ENCODE data around the gene CABP2.

CABP2 gene

GRCh38 chr11:67483831-67484665 is 39.2 kb downstream of the CABP2 start:
- Histone ChIP-seq H3K9me3 (ENCODE audit: control insufficient read depth, low read length) (no peaks in the 10 kb centered on the region), H3K4me3 (ENCODE audit: insufficient read depth in 1 of 2, low read depth in 1 of 2, low read length in 2 of 2) (peak overlapping the region in 1 of 2 experiments; percentile 82), H2BK15ac (ENCODE audit: low read depth, poor library complexity, severe bottlenecking) (no peak overlapping the region), H4K91ac (ENCODE audit: low read length) (no peak overlapping the region), H3K27me3 (ENCODE audit: control insufficient read depth in 1 of 2, insufficient read depth in 1 of 2, low read length in 2 of 2) (no peaks in the 10 kb centered on the region), H3K23ac (ENCODE audit: low read length in 2 of 2) (peak overlapping the region in 1 of 2 experiments; percentile 23), H3K4ac (ENCODE audit: low read depth in 1 of 2, low read length in 2 of 2) (no peak overlapping the region), H3K9ac (ENCODE audit: low read length) (no peak overlapping the region), H3K4me2 (ENCODE audit: low read length, poor library complexity, severe bottlenecking) (peak overlapping the region; percentile 66), H3K36me3 (ENCODE audit: control insufficient read depth in 1 of 2, insufficient read depth in 2 of 2, low read depth in 1 of 2, low read length in 2 of 2) (peaks cover 15 to 22% of the 10 kb centered on the region in 2 experiments), H3K4me1 (ENCODE audit: control insufficient read depth, insufficient read depth, low read depth, low read length) (peaks cover 19% of the 10 kb centered on the region), H3K18ac (ENCODE audit: low read depth in 1 of 2, low read length in 2 of 2) (no peak overlapping the region), H3K14ac (ENCODE audit: low read length in 2 of 2) (no peak overlapping the region), H3K79me1 (replicated peaks; ENCODE audit: low read length, poor library complexity, severe bottlenecking) (peaks cover 23% of the 10 kb centered on the region), H4K8ac (ENCODE audit: low read length) (no peak overlapping the region), H2AFZ (ENCODE audit: low read depth, low read length) (no peak overlapping the region), H2AK5ac (ENCODE audit: low read length, severe bottlenecking) (no peak overlapping the region), H2BK120ac (ENCODE audit: low read depth, low read length) (no peak overlapping the region), H2BK5ac (ENCODE audit: low read depth, low read length, poor library complexity, severe bottlenecking) (no peak overlapping the region), H2BK12ac (ENCODE audit: low read length in 2 of 2) (no peak overlapping the region), H3K27ac (ENCODE audit: low read length, poor library complexity, severe bottlenecking) (no peak overlapping the region)
- WGBS, result 93% methylated on average over 16 of the region's 16 CpGs
- DNase-seq, result no peak

- peak within 1 kb of the TSS in 1 of 2 experiments; percentile 83 for H2BK12ac ChIP-seq (ENCODE audit: low read length in 2 of 2)
- H3K27me3 ChIP-seq (ENCODE audit: control insufficient read depth in 1 of 2, insufficient read depth in 1 of 2, low read length in 2 of 2), result no peaks in the 10 kb centered on the region
- H3K9me3 ChIP-seq (ENCODE audit: control insufficient read depth, low read length), result no peaks in the 10 kb centered on the region
- no peak within 1 kb of the TSS for H2BK120ac ChIP-seq (ENCODE audit: low read depth, low read length)
- WGBS, result 18% methylated on average over 55 of the region's 60 CpGs
- peak; percentile 98 for DNase-seq
- H3K9ac ChIP-seq (ENCODE audit: low read length), result peak within 1 kb of the TSS; percentile 89
- peak within 1 kb of the TSS; percentile 68 to 97 for H3K18ac ChIP-seq (ENCODE audit: low read depth in 1 of 2, low read length in 2 of 2)
- H3K4me1 ChIP-seq (ENCODE audit: control insufficient read depth, insufficient read depth, low read depth, low read length), result peaks cover 19% of the 10 kb centered on the region
- H3K79me1 ChIP-seq (replicated peaks; ENCODE audit: low read length, poor library complexity, severe bottlenecking), result peaks cover 22% of the 10 kb centered on the region
- H3K14ac ChIP-seq (ENCODE audit: low read length in 2 of 2), result peak within 1 kb of the TSS in 1 of 2 experiments; percentile 98
- H2AFZ ChIP-seq (ENCODE audit: low read depth, low read length), result peak within 1 kb of the TSS; percentile 86
- peak within 1 kb of the TSS; percentile 92 for H4K8ac ChIP-seq (ENCODE audit: low read length)
- H3K4me3 ChIP-seq (ENCODE audit: insufficient read depth in 1 of 2, low read depth in 1 of 2, low read length in 2 of 2), result peak within 1 kb of the TSS; percentile 71 to 82
- peak within 1 kb of the TSS; percentile 58 for H2AK5ac ChIP-seq (ENCODE audit: low read length, severe bottlenecking)
- no peak within 1 kb of the TSS for H2BK15ac ChIP-seq (ENCODE audit: low read depth, poor library complexity, severe bottlenecking)
- H3K4ac ChIP-seq (ENCODE audit: low read depth in 1 of 2, low read length in 2 of 2), result peak within 1 kb of the TSS; percentile 19 to 97
- H3K4me2 ChIP-seq (ENCODE audit: low read length, poor library complexity, severe bottlenecking), result peak within 1 kb of the TSS; percentile 85
- H3K27ac ChIP-seq (ENCODE audit: low read length, poor library complexity, severe bottlenecking), result peak within 1 kb of the TSS; percentile 79
- peak within 1 kb of the TSS; percentile 84 for H4K91ac ChIP-seq (ENCODE audit: low read length)
- peak within 1 kb of the TSS; percentile 22 for H2BK5ac ChIP-seq (ENCODE audit: low read depth, low read length, poor library complexity, severe bottlenecking)
- peak within 1 kb of the TSS in 1 of 2 experiments; percentile 23 for H3K23ac ChIP-seq (ENCODE audit: low read length in 2 of 2)
- H3K36me3 ChIP-seq (ENCODE audit: control insufficient read depth in 1 of 2, insufficient read depth in 2 of 2, low read depth in 1 of 2, low read length in 2 of 2), result peaks cover 13 to 15% of the 10 kb centered on the region in 2 experiments
Observed at GRCh38 chr11:67482827-67483798, 40.1 kb downstream of the CABP2 start, which contains the start of gene AIP. AIP (plus strand) TSS chr11:67483026; CDS start chr11:67483159, 133 bp downstream.

- Histone ChIP-seq H3K27me3 (ENCODE audit: control insufficient read depth in 1 of 2, insufficient read depth in 1 of 2, low read length in 2 of 2) (no peaks in the 10 kb centered on the region), H2BK5ac (ENCODE audit: low read depth, low read length, poor library complexity, severe bottlenecking) (no peak overlapping the region), H3K4ac (ENCODE audit: low read depth in 1 of 2, low read length in 2 of 2) (peak overlapping the region in 1 of 2 experiments; percentile 91), H2BK120ac (ENCODE audit: low read depth, low read length) (no peak overlapping the region), H3K79me1 (replicated peaks; ENCODE audit: low read length, poor library complexity, severe bottlenecking) (peaks cover 19% of the 10 kb centered on the region), H4K91ac (ENCODE audit: low read length) (no peak overlapping the region), H3K4me1 (ENCODE audit: control insufficient read depth, insufficient read depth, low read depth, low read length) (peaks cover 19% of the 10 kb centered on the region), H3K27ac (ENCODE audit: low read length, poor library complexity, severe bottlenecking) (no peak overlapping the region), H3K36me3 (ENCODE audit: control insufficient read depth in 1 of 2, insufficient read depth in 2 of 2, low read depth in 1 of 2, low read length in 2 of 2) (peaks cover 5 to 12% of the 10 kb centered on the region in 2 experiments), H2BK15ac (ENCODE audit: low read depth, poor library complexity, severe bottlenecking) (no peak overlapping the region), H3K4me2 (ENCODE audit: low read length, poor library complexity, severe bottlenecking) (peak overlapping the region; percentile 85), H4K8ac (ENCODE audit: low read length) (peak overlapping the region; percentile 92), H3K4me3 (ENCODE audit: insufficient read depth in 1 of 2, low read depth in 1 of 2, low read length in 2 of 2) (peak overlapping the region; percentile 57 to 82), H3K23ac (ENCODE audit: low read length in 2 of 2) (no peak overlapping the region), H3K14ac (ENCODE audit: low read length in 2 of 2) (no peak overlapping the region), H2AK5ac (ENCODE audit: low read length, severe bottlenecking) (no peak overlapping the region), H2AFZ (ENCODE audit: low read depth, low read length) (no peak overlapping the region), H2BK12ac (ENCODE audit: low read length in 2 of 2) (no peak overlapping the region), H3K18ac (ENCODE audit: low read depth in 1 of 2, low read length in 2 of 2) (peak overlapping the region in 1 of 2 experiments; percentile 24), H3K9ac (ENCODE audit: low read length) (peak overlapping the region; percentile 89), H3K9me3 (ENCODE audit: control insufficient read depth, low read length) (no peaks in the 10 kb centered on the region)
- no peak for DNase-seq
- 95% methylated on average over 18 of the region's 19 CpGs for WGBS
Observed at GRCh38 chr11:67482275-67482826, 40.9 kb downstream of the CABP2 start.

Measured in mesenchymal stem cell (in vitro differentiated cells and primary cell).